Measurements from ENCODE around the gene LMOD1. TPM values are rescaled to one million over a fixed set of nuclear protein-coding genes. Genes with fewer than 3 reads are reported as not detected.
"Not testable (repeated sequence)": the region's sequence is repeated elsewhere in the genome, so short reads cannot be mapped to it uniquely, and the experiment has no call there.

Gene LMOD1
- total and polyA plus RNA-seq, 3 donors from 2014 or later: 31.4 to 46.3 (median 39.4) TPM

- peak; percentile 74 for DNase-seq
- intact Hi-C loops (cut with DNase I; ENCODE audit: low total_unique reads): no loop called here
- Histone ChIP-seq H3K27ac (peak overlapping the region; percentile 88 to 91), H3K4me3 (no peak overlapping the region), H3K36me3 (ENCODE audit: low read depth, missing control alignments) (no peaks in the 10 kb centered on the region), H3K27me3 (no peaks in the 10 kb centered on the region), H3K9me3 (no peaks in the 10 kb centered on the region), H3K4me1 (peaks cover 55% of the 10 kb centered on the region)
- 33 to 39% methylated on average over 6 of the region's 6 CpGs for WGBS, 2 donors
- no peak for TF ChIP-seq POLR2A (IDR thresholded peaks at IDR 0.05)
- no peak for TF ChIP-seq CTCF (IDR thresholded peaks at IDR 0.05)
Measured at GRCh38 chr1:201904579-201904978, 41.8 kb downstream of the LMOD1 start.

GRCh38 chr1:201903135-201903534, 43.2 kb downstream of the LMOD1 start:
- Histone ChIP-seq H3K4me3 (no peak overlapping the region), H3K27me3 (no peaks in the 10 kb centered on the region), H3K4me1 (peaks cover 50% of the 10 kb centered on the region), H3K9me3 (no peaks in the 10 kb centered on the region), H3K36me3 (ENCODE audit: low read depth, missing control alignments) (no peaks in the 10 kb centered on the region), H3K27ac (peak overlapping the region; percentile 88 to 91)
- 50 to 58% methylated on average over 5 of the region's 5 CpGs for WGBS, 2 donors
- no peak for TF ChIP-seq POLR2A (IDR thresholded peaks at IDR 0.05)
- no peak for TF ChIP-seq CTCF (IDR thresholded peaks at IDR 0.05)
- DNase-seq: peak; percentile 62
- intact Hi-C loops (cut with DNase I; ENCODE audit: low total_unique reads): no loop called here

GRCh38 chr1:201902198-201902597, 44.1 kb downstream of the LMOD1 start:
- TF ChIP-seq CTCF (IDR thresholded peaks at IDR 0.05) (no peak), POLR2A (IDR thresholded peaks at IDR 0.05) (no peak)
- WGBS, 2 donors: 77 to 78% methylated on average over 3 of the region's 3 CpGs
- DNase-seq: no peak
- Histone ChIP-seq H3K9me3 (no peaks in the 10 kb centered on the region), H3K36me3 (ENCODE audit: low read depth, missing control alignments) (no peaks in the 10 kb centered on the region), H3K4me1 (peaks cover 50% of the 10 kb centered on the region), H3K27me3 (no peaks in the 10 kb centered on the region), H3K27ac (peak overlapping the region; percentile 43 to 91), H3K4me3 (no peak overlapping the region)
- intact Hi-C loops (cut with DNase I; ENCODE audit: low total_unique reads): no loop called here

GRCh38 chr1:201901036-201901435, 45.3 kb downstream of the LMOD1 start:
- H3K4me3 ChIP-seq; H3K9me3 ChIP-seq; intact Hi-C loops (cut with DNase I; ENCODE audit: low total_unique reads); H3K27me3 ChIP-seq; H3K36me3 ChIP-seq (ENCODE audit: low read depth, missing control alignments); DNase-seq: not testable (repeated sequence)
- H3K27ac ChIP-seq: peak overlapping the region in 1 of 2 donors; percentile 58
- peaks cover 41% of the 10 kb centered on the region for H3K4me1 ChIP-seq
- WGBS, 2 donors: 82 to 93% methylated on average over 6 of the region's 6 CpGs

GRCh38 chr1:201900476-201900875, 45.9 kb downstream of the LMOD1 start:
- peaks cover 36% of the 10 kb centered on the region for H3K4me1 ChIP-seq
- intact Hi-C loops (cut with DNase I; ENCODE audit: low total_unique reads): no loop called here
- 67 to 77% methylated on average over 5 of the region's 5 CpGs for WGBS, 2 donors

More at GRCh38 chr1:201900476-201900875, 45.9 kb downstream of the LMOD1 start:
- Histone ChIP-seq H3K36me3 (ENCODE audit: low read depth, missing control alignments) (no peaks in the 10 kb centered on the region), H3K4me3 (no peak overlapping the region), H3K27ac (peak overlapping the region in 1 of 2 donors; percentile 58), H3K27me3 (no peaks in the 10 kb centered on the region), H3K9me3 (no peaks in the 10 kb centered on the region)
- DNase-seq: no peak
- no peak for TF ChIP-seq POLR2A (IDR thresholded peaks at IDR 0.05)
- TF ChIP-seq CTCF (IDR thresholded peaks at IDR 0.05): no peak
